Measurements from ENCODE around the gene CYP24A1.

CYP24A1 gene

DNA sequence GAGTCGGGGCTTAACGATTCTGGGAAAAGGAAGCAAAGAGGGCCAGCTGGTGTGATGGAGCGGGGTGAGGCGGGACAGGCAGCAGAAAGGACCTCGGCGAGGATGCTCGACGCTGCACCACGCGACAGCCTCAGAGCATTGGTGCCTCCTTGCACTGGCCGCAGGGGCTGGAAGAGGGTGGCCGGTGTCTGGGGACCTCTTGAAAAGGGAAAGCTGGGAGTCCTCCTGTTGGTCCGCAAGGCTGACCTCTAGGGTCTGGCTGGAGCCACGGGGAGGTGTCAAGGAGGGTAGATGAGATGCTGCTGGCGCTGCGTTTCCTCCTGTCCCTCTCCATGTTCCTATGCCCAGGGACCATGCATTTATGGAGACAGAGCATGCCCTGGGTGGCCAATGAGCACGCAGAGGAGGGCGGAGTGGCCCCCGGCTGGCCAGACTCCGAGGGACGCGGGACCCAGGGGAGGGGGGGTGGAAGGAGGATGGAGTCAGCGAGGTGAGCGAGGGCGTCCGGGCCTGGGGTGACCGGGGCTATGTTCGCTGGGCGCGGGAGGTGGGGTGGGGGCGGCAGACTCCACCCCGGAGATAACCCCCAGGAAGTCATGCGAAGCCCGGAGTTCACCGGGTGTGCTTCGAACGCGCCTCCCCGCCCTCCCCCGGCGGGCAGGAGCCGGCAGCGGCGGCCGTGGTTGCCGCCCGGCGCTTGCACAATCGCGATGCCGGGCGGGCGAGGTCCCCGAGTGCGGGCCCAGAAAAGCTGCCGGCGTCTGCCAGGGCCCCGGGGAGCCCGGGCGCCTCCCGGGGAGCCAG, at the start of gene CYP24A1:
TSS of gene CYP24A1 (minus strand) at position 334 of the 804 bp plus-strand sequence. CDS start 407 bp downstream, outside the sequence.
- DNase-seq (ENCODE audit: low spot score): no peak

- no peak for DNase-seq (ENCODE audit: low spot score)
Observed at GRCh38 chr20:54223285-54223684, 49.5 kb upstream of the CYP24A1 start.

- no peak for DNase-seq (ENCODE audit: low spot score)
Observed at GRCh38 chr20:54221996-54222890, 48.5 kb upstream of the CYP24A1 start.

DNA sequence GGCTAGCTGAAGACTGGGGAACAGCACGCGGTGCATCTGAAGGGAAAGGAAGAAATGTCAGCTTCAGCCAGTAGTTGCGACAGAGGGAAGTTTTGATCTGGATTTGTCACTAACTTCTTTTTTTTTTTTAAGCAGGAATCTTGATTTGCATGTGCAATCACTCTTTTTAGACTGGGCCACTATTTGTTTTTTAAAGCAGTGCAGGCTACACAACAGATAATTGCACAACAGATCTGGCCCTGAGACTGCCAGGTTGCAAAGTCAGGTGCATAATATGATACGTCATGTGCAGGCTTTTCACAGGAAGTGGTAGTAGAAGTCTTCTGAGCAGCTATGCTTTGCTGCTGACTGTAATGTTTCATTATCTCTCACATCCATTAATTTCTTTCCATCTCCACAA, 47.6 kb upstream of the CYP24A1 start:
- no peak for DNase-seq (ENCODE audit: low spot score)

GRCh38 chr20:54220722-54221121, 46.9 kb upstream of the CYP24A1 start:
- no peak for DNase-seq (ENCODE audit: low spot score)

GRCh38 chr20:54219751-54220426, 46.1 kb upstream of the CYP24A1 start:
- DNase-seq (ENCODE audit: low spot score): no peak

DNA sequence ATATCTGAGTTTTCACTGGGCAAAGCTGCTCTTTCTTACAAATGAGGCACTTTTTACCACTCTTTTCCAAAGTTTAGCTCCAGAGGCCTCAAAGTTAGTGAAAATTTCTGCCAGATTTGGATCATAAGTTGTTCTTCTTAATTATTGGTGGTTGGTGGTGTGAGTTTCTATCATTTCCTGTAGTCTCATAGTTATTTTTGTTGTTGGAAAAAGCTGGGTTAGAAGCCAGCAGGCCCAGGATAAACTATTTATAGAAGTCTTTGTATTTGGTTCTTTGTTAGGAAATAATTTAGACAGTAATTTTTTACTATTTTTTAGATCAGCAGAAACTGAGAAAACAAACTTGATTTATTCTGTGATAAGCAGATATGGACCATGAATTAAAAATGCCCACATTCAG, 44.7 kb upstream of the CYP24A1 start:
- DNase-seq (ENCODE audit: low spot score): no peak

GRCh38 chr20:54217762-54218161, 44.0 kb upstream of the CYP24A1 start:
- DNase-seq (ENCODE audit: low spot score): no peak

DNA sequence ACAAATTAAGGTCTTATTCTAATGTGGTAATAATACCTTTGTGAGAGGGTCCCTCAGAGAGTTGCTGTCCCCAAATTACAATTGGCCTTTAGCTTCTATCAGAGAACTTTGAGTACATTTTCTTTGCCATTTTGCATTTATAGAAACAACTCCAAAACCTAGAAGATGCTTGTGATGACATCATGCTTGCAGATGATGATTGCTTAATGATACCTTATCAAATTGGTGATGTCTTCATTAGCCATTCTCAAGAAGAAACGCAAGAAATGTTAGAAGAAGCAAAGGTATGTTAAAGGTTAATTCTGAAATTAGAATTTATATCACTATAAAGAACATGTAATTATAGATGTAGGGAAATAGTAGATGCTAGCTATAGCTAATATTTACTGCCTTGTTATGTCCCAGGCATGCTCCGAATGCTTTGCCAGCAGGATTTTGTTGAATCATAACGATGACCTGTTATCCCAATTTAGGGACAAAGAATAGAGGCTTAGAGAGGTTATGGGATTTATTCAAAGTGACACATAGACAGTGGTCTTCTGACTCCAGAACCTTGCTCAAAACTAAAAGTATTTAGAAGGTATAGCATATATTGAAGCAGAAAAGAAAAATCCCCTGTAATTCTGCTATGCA, 41.5 kb upstream of the CYP24A1 start:
- DNase-seq (ENCODE audit: low spot score): no peak

DNA sequence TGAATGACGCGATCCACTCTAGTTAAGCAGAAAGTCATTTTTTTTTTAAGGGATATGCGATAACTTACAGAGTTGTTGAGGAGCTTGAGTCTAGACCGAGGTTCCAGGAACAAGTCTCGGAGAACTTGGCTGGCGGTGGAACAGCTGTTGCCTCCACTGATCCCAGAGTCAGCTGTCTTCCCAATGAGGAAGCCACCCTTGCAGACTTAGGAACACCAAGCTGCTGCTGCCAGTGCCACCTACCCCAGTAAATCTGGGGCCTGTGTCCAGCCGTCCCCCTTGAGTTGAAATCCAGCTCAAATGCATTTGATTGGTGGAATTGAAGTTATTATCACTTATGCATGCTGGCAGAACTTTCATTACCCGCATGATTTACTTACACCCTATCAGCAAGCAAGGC, 40.8 kb upstream of the CYP24A1 start:
- DNase-seq (ENCODE audit: low spot score): no peak

- no peak for DNase-seq (ENCODE audit: low spot score)
Observed at GRCh38 chr20:54212871-54213270, 39.1 kb upstream of the CYP24A1 start.

GRCh38 chr20:54212226-54212625, 38.4 kb upstream of the CYP24A1 start:
- DNase-seq (ENCODE audit: low spot score): no peak

- peak; percentile 26 for DNase-seq (ENCODE audit: low spot score)
Observed at GRCh38 chr20:54209216-54209813, 35.5 kb upstream of the CYP24A1 start.

GRCh38 chr20:54208548-54209176, 34.9 kb upstream of the CYP24A1 start:
- peak; percentile 63 for DNase-seq (ENCODE audit: low spot score)

DNA sequence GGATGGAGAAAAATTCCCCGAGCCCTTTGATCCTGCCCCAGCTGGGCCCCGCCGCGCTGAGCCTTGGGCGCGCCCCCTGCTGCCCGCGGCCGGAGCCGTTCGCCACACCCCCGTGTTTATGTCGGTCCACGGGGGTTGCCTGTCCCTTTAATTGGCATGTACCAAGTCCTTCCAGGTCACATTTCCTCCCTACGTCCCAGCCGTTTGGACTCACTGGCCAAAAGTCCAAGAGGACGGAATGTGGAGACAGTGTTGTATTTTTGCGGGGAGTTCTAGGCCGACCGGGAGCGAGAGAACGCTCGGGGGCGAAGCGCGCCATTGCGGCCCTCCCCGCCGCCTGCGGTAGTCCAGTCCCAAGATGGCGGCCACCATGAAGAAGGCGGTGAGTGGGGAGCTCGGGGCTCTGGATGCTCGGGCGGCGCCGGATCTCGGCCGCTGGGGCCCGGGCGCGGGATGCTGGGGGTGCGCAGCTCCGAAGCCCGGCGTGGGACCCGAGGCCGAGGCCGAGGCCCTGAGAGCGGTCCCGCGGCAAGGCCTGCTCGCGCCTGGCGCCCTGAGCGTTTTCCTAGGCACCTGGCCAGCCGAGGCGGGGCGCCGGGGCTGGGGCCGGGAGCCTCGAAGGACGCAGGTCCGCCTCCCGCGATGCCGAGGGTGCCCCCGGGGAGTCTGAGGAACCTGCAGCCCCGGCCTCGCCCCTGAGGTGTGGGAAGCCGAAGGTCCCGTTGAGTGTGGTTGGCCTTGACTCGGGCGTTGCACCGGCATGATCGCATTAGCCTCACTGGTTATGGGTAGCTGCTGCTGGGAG, 34.2 kb upstream of the CYP24A1 start, which contains the start of gene PFDN4:
TSS of gene PFDN4 (plus strand) at position 345 of the 805 bp plus-strand sequence. CDS start at position 359, 14 bp downstream.
- DNase-seq (ENCODE audit: low spot score): peak; percentile 91

DNA sequence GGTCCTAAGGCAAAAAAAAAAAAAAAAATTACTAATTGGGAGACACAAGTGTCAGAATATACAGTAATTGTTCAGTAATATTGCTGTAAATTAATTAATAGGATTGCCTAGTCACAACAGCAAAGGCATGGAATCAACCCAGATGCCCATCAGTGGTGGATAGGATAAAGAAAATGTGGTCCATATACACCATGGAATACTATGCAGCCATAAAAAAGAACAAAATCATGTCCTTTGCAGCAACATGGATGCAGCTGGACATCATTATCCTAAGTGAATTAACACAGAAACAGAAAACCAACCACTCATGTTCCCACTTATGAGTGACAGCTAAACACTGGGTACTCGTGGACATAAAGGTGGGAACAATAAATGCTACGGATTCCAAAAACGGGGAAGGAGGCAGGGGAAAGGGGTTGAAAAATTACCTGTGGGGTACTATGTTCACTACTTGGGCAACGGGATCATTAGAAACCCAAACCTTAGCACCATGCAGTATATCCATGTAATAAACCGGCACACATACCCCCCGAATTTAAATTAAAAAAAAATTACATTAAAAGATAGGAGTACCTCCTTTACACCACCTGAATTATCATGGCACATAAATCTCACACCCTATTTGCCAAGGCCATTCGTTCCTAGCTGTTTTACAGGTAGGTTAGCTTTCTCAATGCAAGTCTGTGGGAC, 33.4 kb upstream of the CYP24A1 start:
- no peak for DNase-seq (ENCODE audit: low spot score)

DNA sequence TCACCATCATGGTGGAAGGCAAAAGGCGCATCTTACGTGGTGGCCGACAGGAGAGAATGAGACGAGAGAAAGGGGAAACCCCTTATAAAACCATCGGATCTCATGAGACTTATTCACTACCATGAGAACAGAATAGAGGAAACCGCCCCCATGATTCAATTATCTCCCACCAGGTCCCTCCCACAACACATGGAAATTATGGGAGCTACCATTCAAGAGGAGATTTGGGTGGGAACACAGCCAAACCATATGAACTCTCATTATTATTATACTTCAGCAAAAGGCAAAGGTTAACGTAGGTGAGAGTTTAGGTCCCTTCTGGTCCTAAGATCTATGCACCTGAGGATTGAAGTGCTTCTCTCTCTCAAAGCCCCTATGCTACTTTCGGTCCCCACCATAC, 31.7 kb upstream of the CYP24A1 start:
- DNase-seq (ENCODE audit: low spot score): no peak

DNA sequence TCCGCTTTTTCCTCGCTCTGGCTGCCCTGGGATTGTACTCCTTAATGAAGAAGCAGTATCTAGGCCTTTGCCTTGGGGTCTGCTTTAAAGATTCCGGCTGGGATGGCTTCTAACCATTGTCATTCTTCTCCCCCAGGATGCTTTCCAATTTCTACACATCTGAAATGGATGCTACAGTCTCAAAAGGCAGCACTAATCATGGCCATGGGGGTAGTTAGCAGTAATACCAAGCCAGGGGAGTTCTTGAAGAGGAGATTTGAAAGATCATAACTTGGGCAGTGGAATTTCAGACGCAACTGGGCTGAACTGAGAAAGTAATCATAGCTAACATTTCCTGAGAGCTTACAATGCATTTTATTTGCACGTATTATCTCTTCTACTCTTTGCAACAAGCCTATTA, 30.7 kb upstream of the CYP24A1 start:
- no peak for DNase-seq (ENCODE audit: low spot score)

DNA sequence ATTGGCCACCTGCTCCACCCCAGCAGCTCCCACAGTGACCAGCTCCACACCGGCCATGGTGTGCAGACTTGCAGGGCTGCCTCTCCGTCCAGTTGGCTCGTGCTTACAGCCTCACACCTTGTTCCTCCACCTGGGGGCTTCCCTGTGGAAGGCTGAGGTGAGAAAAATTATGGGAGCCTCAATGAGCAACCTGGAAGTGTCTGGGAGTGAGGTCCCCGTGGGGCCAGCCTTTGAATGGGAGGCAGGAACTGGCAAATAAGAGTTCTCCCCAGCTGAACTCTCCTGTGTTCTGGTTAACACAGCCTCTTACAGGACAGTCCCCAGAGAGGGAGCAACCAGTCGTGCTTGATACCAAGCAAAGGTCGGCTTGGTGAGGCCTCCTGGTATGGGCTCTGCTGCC, 30.3 kb upstream of the CYP24A1 start:
- DNase-seq (ENCODE audit: low spot score): no peak

GRCh38 chr20:54203281-54203680, 29.5 kb upstream of the CYP24A1 start:
- DNase-seq (ENCODE audit: low spot score): no peak
